Measurements from ENCODE around the gene NEURL1.

GRCh38 chr10:103562383-103562782 is 68.9 kb downstream of the NEURL1 start:
- TF ChIP-seq, protein P1, sequence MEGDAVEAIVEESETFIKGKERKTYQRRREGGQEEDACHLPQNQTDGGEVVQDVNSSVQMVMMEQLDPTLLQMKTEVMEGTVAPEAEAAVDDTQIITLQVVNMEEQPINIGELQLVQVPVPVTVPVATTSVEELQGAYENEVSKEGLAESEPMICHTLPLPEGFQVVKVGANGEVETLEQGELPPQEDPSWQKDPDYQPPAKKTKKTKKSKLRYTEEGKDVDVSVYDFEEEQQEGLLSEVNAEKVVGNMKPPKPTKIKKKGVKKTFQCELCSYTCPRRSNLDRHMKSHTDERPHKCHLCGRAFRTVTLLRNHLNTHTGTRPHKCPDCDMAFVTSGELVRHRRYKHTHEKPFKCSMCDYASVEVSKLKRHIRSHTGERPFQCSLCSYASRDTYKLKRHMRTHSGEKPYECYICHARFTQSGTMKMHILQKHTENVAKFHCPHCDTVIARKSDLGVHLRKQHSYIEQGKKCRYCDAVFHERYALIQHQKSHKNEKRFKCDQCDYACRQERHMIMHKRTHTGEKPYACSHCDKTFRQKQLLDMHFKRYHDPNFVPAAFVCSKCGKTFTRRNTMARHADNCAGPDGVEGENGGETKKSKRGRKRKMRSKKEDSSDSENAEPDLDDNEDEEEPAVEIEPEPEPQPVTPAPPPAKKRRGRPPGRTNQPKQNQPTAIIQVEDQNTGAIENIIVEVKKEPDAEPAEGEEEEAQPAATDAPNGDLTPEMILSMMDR (conservative IDR thresholded peaks at IDR 0.05), result no peak
- no peak for TF ChIP-seq ZFX (IDR thresholded peaks at IDR 0.05)

Measured in C4-2B (cell line).